HG03565 (cell line): Measurements from ENCODE around the gene TMEM208.

Source experiments
- ATAC-seq: cut with Tn5 transposase; IDR thresholded peaks from one replicate; pipeline ENCODE4 v1.9.1; 2021; ENCODE audit warnings: mild to moderate bottlenecking, moderate library complexity; ENCODE audit not compliant: unreplicated experiment

The TMEM208 gene

DNA sequence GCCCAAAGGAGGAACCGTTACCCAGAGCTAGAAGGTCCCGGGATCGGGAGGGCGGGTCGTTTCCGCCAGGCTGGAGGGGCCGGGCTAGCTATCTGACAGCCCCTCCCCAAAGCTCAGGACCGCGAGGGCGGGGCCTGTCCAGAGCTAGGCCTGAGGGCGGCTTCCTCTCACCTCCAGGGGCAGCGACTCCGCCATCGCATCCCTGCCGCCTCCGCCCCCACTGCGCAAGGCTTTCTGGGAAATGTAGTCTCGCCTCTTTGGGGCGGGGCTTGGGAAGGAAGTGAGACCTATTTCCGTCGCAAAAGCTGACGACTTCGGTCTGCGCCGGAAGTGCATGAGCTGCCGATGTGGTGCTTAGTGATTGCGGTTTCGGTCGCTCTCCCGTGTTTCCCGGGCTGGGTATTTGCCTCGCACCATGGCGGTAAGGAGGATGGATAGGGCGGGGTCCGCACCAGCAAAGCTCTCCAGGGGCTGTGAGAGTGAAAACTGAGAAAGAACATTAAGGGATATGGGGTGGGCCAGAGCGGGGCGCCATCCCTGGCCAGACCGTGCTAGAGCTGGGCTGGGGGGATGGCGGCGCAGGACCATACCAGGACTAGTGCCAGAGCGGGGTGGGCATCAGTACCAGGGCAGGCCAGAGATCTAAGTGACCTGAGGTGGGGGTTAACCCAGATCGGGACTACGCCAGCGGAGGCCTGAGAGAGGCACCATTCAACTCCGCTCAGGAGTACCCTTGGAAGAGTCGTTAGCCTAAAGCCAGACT lies at the start of gene TMEM208:
Gene TMEM208 (plus strand): TSS at position 327 of the 763 bp plus-strand sequence. CDS start 89 bp downstream, at position 416.
- ATAC-seq: peak; percentile 92

DNA sequence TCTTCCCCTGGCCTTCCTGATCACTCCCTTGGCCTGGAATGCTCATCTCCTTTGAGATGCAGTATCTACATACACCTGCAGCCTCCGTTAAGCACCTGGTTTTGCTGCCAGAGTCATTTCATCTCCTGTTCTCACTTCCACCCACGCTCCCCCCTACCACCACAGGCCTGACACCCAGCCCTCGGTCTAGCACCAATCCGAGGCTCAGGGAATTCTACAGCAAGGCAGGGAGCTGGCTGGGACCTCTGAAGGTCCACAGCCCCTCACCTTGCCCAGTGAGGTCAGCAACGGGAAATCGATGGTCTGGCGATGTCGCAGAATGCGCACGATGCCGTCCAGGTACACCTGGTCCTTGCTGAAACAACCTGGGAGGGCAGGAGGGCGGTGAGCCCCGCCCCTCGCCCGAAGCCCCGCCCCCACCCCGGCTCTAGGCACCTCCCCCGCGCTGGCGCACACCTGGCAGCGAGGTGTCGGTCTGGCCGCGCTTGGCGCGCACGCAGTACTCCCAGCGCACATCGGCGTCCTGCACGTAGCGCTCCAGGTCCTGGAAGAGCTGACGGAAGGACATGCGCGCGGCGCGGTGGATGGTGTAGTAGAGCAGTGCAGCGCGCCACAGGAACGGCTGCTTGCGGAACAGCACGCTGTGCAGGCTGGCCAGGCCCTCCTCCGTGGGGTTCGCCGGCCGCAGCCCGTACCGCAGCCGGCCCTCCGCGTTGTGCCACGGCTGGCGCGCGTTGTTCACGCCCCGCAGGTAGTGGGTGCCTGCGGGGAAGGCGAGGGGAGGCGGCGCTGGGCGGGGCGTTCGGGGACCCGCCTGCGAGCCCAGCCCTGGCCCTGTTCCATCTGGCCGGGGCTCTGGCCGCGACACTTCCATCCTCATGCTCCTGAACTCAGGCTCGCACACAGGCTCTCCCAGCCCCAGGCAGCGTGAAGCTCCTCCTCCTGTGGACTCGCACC lies 48.9 kb upstream of the TMEM208 start:
- ATAC-seq: no peak

DNA sequence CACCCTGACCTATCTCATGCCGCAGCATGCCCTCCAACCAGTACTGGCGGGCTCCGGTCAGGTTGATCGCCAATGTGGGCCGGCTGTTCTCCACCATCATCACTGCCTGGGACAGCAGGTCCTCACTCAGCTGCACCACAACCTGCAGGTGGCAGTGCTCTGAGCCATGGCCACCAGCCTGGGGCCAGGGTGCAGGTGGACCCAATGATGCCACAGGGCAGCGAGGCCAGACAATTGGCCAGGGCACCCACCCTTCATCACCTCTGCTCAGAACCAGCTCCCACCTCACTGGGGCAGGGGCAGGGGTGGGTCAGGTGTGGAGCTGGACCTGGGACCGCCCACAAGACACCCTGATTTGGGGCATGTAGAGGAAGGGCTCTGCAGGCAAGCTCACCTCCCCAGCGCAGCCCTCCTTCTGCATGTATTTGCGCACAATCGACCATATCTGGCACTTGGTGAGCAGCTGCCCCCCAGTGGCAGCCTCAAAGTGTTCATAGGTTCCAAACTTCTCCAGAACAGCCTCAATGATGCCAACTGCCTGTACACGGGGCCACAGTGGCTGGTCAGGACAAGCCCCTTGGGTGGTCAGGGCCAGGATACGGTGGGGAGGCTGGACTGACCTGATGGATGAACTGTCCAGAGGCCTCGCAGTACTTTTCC lies 47.4 kb upstream of the TMEM208 start:
- no peak for ATAC-seq

GRCh38 chr16:67180166-67180565 lies 46.8 kb upstream of the TMEM208 start:
- ATAC-seq: no peak

DNA sequence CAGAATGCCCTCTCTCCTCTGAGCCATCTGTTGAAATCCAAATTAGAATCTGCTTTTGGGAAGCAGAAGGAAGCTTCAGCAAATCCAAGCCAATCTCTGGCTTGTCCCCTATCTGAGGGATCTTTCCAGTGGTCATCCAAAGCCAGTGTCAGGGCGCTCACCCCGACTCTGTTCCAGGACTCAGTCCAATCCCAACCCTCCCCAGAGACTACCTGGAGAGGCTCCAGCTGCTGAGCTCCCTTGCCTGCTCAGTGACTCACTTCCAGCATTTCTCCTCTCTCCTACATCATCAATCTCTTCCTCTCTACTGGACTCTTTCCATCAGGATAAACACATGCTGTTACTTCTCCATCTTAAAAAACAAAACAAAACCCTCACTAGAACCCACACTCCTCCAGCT lies 45.6 kb upstream of the TMEM208 start:
- ATAC-seq: no peak

GRCh38 chr16:67182288-67182687 lies 44.6 kb upstream of the TMEM208 start:
- ATAC-seq: no peak

DNA sequence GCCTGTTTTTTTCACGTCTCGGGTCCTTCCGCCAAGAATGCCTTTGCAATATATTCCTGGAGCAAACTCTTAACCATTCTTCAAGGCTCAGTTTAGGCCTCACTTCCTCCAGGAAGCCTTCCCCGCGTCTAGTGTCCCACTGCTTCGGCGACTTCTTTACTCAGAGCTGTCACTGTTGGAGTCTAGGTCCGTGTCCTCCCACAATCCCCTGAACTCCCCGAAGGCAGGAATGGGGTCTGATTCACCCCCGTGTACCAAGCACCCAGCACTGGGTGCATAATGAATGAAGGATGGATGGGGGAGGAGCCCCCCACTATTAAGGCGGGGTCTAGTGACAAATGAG lies 43.7 kb upstream of the TMEM208 start:
- ATAC-seq: no peak

GRCh38 chr16:67183627-67184452 lies 43.1 kb upstream of the TMEM208 start, which contains the start of gene MATCAP1:
Gene MATCAP1 (minus strand): TSS chr16:67183963. CDS start chr16:67180610, 3,353 bp downstream.
- ATAC-seq: peak; percentile 76

GRCh38 chr16:67184453-67184994 lies 42.4 kb upstream of the TMEM208 start:
- no peak for ATAC-seq

GRCh38 chr16:67184995-67185650 lies 41.8 kb upstream of the TMEM208 start:
- no peak for ATAC-seq

GRCh38 chr16:67185651-67186134 lies 41.2 kb upstream of the TMEM208 start:
- ATAC-seq: no peak

- ATAC-seq: no peak
Measured at GRCh38 chr16:67186550-67186950, 40.4 kb upstream of the TMEM208 start.

GRCh38 chr16:67187175-67187890 lies 39.6 kb upstream of the TMEM208 start:
- ATAC-seq: no peak

DNA sequence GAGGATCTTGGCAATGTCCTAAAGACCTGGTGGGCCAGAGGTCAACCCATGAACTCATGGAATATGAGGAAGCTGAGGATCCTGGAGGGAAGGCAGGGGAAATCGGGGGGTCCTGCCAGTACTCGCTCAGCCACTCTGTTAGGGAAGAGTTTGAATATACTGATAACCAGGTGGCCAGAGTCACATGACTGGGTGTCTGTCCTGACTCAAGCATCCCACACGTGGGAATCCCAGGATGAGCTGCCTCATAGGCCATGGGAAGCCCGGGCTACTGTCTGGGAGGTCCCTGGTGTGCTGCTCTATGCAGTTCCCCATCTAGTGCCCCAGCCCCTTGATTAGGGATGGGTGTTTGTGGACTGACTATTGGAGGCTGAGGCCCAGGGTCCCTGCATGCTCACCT lies 38.6 kb upstream of the TMEM208 start:
- ATAC-seq: no peak

- no peak for ATAC-seq
Measured at GRCh38 chr16:67188798-67189197, 38.1 kb upstream of the TMEM208 start.

GRCh38 chr16:67190041-67190440 lies 36.9 kb upstream of the TMEM208 start, which contains the start of gene EXOC3L1:
Gene EXOC3L1 (minus strand): TSS chr16:67190136. CDS start chr16:67189676, 460 bp downstream.
- no peak for ATAC-seq

- no peak for ATAC-seq
Measured at GRCh38 chr16:67190448-67191399, 36.2 kb upstream of the TMEM208 start.
